Activated CD8-positive, alpha-beta memory T cell treated with anti-CD3 and anti-CD28 coated beads for 48 hours (primary cell): ENCODE measurements around the gene TBXAS1.

Experiments
- DNase-seq, 3 experiments: peaks; one replicate each; pipeline ENCODE4 v3.0.0-alpha.2; 2020; ENCODE audit warnings: low read depth in 2 of 3, low spot score in 2 of 3

The TBXAS1 gene

DNA sequence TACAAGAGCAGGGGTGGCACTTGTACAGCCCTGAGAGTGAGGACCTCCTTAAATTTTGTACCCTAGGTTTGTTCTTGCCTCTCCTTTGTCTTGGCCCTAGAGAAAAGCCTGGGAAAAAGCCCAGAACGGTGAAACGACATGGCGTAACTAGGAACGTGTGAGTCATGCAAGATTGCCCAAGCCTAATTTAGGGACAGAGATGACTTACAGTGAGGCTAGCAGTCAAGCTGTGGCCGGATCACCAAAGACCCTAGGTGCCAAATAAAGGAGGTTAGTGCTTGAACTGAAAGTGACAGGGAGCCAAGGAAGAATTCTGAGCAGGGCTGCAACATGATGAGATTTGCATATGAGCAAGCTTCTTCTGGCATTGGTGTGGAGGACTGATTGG lies 25.1 kb downstream of the TBXAS1 start:
- no peak for DNase-seq

- no peak for DNase-seq
These were observed 25.9 kb downstream of the TBXAS1 start for GRCh38 chr7:139854803-139855497.

GRCh38 chr7:139855498-139856270 lies 26.6 kb downstream of the TBXAS1 start:
- no peak for DNase-seq

DNA sequence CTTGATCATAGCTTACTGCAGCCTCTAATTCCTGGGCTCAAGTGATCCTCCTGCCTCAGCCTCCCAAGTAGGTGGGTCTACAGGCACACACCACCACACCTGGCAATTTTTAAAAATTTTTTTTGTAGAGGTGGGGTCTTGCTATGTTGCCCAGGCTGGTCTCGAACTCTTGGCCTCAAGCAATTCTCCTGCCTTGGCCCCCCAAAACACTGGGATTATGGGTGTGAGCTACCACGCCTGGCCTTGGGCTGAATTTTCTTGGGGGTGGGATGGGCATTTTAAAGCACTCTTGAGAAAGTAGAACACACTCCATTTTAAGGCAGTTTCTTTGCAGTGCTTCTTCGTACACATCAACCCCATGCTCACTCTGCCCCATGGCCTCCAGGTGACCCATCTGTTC lies 28.7 kb downstream of the TBXAS1 start:
- no peak for DNase-seq

DNA sequence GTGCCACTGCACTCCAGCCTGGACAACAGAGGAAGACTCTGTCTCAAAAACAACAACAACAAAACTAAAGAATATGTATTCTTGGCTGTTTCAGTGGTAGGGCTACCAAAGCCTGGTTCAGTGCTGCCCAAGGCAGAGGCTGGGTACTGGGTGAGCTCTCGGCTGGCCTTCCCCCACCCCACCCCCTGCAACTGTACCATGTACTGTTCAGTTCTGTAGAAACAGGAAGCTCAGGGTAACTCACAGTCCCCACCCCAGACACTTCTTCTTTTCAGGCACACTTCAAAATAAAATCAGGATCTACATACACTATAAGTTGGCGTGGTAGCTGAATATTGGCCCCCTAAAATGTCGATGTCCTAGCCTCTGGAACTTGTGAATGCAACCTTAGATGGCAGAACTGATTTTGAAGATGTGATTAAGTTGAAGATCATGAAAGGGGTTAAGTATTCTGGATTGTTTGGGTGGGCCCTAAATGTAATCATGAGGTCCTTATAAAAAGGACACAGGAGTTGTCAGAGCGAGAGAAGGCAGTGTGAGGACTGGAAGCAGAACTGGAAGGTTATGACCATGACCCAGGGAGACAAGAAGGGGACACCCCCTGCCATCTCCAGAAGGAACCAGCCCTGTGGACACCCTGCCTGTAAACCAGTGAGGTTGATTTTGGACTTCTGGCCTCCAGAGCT lies 31.2 kb downstream of the TBXAS1 start:
- no peak for DNase-seq

- no peak for DNase-seq
These were observed 32.7 kb downstream of the TBXAS1 start for GRCh38 chr7:139861803-139862202.

DNA sequence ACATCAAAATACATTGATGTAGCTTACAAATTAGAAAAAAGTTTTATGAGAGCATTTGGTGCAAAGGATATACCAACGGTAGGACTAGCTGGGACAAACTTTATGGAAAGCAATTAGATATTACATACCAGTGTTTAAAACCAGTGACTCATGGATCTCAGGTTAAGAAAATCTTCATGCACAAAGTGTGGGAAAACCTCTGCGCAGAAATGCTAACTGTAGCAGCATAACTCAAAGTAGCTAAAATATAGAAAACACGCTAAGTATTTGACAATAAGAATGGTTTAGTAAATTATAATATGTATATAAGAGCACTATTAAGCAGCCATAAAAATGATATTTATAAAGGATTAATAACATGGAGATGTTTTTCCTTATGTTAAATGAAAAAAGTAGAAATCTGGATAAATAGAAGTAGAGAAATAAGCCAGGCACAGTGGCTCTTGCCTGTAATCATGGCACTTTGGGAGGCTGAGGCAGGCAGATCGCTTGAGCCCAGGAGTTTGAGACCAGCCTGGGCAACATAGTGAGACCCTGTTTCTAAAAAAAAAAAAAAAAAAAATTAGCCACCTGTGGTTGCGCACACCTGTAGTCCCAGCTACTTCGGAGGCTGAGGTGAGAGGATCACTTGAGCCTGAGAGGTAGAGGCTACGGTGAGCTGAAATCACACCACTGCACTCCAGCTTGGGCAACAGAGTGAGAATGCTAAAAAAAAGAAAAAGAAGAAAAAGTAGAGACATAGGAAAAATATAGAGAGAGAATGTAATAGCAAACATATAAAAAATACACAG lies 37.2 kb downstream of the TBXAS1 start:
- DNase-seq, result no peak

DNA sequence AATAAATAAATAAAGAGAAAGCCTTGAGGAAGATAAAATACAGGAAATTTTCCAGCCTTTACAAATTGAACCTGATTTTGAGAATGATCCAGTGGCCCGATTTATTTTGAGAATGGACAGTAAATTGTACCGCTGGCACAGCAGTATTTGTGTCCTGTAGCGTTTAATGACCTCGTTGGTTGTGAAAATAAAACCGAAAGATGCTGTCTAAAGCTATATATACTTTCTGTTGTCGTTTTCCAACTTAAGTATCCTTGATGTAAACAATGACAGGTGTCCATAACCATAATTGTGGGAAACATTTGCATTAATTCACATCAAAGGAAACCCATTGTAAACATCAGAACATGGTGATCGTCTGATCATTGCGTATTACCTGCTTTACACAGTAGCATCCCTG lies 38.8 kb downstream of the TBXAS1 start:
- no peak for DNase-seq

DNA sequence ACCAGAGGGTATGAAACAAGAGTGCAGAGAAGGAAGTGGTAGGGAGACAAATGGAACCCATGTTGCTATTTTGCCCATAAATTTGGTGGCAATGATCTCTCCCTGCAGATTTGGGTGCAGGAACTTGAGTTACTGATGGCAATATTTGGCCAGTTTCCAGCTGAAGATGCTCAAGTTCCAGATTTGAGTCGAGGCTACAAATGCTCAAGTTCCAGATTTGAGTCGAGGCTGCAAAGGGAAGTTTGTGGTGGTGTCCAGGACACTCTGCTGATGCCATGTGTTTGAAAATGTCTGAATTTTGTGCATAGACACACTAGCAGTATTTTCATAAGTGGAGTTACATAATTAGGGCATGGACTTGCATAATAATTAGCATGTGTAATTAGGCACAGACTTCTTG lies 40.8 kb downstream of the TBXAS1 start:
- DNase-seq, result no peak

DNA sequence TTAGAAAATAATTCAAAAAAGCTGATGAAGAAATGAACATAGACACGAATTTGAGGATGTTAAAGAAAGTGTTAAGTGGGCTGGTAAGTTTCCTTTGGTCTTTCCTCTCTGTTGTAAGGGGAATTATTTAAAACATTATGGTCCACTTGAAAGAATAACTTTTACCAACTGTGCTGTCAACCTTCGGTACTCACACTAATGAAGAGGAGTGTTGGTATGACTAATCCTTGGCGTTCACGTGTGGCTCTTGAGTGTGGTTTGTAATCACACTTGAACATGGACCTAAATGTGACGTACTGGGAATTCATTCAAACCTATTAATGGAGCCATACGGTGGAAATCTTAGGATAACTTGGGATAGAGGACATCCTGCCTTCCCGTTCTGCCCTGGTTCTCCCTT lies 41.3 kb downstream of the TBXAS1 start:
- no peak for DNase-seq

GRCh38 chr7:139871331-139871730 lies 42.3 kb downstream of the TBXAS1 start:
- DNase-seq, result no peak

DNA sequence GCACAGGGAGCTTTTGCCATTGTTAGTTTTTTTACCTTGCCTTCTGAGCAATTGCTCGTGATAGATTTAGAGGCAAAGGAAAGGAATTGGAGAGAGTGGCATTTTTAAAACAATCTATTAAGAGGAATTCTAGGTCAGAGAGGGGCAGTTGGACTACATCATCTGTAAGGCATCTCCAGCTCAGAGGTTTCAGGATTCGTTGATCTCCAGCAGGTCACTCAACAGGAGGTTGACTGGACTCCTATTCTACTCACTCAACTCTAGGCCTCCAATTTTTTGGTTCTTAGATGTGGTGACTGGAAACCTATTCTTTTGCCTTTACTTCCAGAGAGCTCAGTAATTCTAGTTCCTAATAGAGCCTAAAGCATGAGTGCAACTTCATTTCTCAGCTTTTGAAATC lies 42.8 kb downstream of the TBXAS1 start:
- DNase-seq, result no peak

- DNase-seq, result no peak
These were observed 44.7 kb downstream of the TBXAS1 start for GRCh38 chr7:139873593-139874301.

- no peak for DNase-seq
These were observed 45.2 kb downstream of the TBXAS1 start for GRCh38 chr7:139874302-139874629.

- DNase-seq, result no peak
These were observed 46.8 kb downstream of the TBXAS1 start for GRCh38 chr7:139875821-139876241.

- DNase-seq, result no peak
These were observed 47.7 kb downstream of the TBXAS1 start for GRCh38 chr7:139876622-139877283.

- no peak for DNase-seq
These were observed 54.8 kb downstream of the TBXAS1 start for GRCh38 chr7:139883814-139884213.

DNA sequence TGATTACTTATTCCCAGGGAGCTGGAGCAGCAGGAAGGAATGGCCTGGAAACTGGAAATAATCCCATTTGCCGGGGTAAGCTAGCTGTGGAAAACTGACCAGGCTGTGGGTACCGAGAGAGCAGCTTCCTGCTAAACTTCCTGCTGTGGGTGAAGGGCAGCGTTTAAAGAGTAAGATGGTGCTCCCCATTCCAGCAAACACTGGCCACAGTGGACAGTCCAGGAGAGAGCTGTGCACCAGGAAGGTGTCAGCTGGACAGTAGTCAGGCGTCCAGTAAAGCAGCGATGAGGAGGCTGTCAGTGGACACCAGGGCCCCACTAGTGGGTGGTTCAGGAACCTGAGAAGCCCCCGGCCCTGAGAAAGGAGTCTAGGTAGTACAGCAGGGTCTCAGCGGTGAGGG lies 55.4 kb downstream of the TBXAS1 start:
- DNase-seq, result no peak

DNA sequence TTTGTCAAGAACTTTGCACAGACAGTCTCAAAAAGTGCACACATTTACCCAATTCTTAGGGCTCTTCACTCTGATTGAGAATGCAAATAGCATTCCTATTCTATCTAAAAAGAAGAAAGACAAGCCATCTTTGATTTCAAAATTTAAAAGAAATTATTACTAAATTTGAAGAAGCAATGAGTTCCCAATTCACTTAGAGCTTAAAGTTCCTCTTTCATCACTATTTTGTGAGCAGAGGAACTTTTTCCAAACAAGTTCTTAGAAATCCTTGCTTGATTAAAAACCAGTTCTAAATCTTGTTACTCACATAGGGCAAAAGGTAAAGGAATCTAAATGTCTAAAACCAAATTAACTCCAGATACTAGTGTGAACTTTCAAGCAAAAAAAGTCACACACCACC lies 56.4 kb downstream of the TBXAS1 start:
- no peak for DNase-seq

DNA sequence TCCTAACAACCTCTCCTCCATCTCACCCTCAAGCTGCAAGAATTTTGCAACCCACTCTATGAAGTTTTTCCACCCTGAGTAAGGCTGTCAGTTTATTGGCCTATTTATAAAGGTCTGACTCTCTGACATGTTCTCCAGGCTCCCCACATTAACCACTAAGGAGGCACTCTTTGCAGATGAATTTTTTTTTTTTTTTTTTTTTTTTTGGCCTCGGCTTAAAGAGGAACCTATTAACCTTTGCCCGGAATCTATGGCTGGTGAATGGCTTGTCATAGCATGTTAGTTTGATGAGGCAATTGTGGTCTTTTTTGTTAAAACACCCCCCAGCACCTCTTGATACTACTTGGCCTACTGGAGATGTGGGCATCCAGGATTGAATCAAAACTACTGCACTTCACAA lies 57.1 kb downstream of the TBXAS1 start:
- no peak for DNase-seq
